Measurements from ENCODE around the gene FOXC1.

The FOXC1 gene

DNA sequence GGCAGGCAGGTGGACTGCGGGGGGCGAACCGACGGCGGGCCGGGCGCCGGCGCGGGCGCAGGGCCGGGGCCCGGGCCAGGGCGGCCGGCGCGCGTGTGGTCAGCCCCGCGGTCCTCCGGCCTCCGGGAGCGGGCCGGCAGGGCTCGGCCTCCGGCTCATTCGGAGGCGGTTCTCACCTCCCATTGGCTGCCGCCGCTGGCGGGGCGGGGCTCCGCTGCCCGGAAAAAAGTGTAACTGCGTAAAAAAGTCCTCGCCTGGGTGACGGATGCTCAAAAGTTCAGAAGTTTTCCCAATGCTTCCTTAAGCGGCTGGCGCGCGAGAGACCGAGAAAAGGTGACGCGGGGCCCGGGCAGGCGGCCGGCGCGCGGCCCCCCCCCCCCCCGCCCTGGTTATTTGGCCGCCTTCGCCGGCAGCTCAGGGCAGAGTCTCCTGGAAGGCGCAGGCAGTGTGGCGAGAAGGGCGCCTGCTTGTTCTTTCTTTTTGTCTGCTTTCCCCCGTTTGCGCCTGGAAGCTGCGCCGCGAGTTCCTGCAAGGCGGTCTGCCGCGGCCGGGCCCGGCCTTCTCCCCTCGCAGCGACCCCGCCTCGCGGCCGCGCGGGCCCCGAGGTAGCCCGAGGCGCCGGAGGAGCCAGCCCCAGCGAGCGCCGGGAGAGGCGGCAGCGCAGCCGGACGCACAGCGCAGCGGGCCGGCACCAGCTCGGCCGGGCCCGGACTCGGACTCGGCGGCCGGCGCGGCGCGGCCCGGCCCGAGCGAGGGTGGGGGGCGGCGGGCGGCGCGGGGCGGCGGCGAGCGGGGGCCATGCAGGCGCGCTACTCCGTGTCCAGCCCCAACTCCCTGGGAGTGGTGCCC lies at the start of gene FOXC1:
TSS of gene FOXC1 (plus strand) at position 268 of the 849 bp plus-strand sequence. CDS start at position 799, 531 bp downstream.
- H3K4me3 ChIP-seq (ENCODE audit: low read depth, low read length): peak within 1 kb of the TSS; percentile 61
- peak; percentile 78 for DNase-seq (ENCODE audit: low read depth)
- no peak for TF ChIP-seq CTCF (IDR thresholded peaks at IDR 0.05; ENCODE audit: insufficient read depth, low read depth, low read length, missing control alignments)

DNA sequence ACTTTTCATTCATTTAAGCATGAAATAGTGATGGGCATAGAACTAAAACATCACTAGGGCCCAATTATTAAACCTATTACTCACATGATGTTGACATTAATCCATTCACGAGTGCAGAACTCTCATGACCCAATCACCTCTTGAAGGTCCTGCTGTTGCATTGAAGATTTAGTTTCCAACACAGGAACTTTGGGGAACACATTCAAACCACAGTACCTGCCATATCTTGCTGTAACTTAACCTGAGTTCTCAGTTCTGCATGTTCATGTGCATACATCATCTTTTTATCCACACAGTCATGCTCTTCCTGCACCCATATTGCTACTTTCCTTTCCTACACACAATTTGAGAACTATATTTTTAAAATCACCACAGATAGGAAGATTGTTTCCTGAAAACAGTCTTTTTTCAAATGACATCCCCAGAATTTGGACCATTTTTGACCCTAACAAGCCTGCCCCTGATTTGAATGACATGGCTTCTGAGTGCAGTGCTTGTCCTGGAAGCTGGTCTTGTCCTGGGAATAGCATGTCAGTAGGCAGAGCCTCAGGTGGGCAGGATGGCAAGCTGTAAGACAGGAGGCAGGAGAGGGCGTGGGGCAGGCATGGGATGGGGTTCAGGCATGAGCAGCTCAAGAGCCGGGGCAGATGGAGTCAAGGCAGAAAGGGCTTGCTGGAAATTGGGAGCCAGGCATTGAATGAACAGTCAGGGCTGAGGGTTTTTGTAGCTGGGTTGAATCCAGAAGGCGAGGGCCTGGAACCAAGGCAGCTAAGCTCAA lies 49.2 kb upstream of the FOXC1 start:
- H3K4me3 ChIP-seq (ENCODE audit: low read depth, low read length): no peak overlapping the region
- no peak for DNase-seq (ENCODE audit: low read depth)
- TF ChIP-seq CTCF (IDR thresholded peaks at IDR 0.05; ENCODE audit: insufficient read depth, low read depth, low read length, missing control alignments): no peak

DNA sequence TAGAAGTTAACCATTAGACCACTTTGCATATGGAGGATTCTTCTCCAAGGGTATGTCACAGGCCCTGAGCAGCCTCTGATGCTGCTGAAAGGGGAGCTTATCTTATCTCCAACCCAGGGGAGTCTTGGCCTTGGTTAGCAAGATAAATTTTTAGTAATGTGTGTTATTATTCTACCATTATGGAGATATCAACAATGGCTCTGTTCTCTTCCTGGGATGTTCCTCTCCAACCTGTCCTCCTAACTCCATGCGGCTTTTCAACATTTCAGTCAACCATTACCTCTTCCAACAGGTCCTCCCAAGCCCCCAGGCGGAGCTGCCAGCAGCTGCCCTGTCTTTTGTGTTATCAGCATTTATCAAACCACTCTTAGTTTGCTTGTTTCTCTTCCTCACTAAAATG lies 48.4 kb upstream of the FOXC1 start:
- no peak overlapping the region for H3K4me3 ChIP-seq (ENCODE audit: low read depth, low read length)
- no peak for DNase-seq (ENCODE audit: low read depth)
- no peak for TF ChIP-seq CTCF (IDR thresholded peaks at IDR 0.05; ENCODE audit: insufficient read depth, low read depth, low read length, missing control alignments)

DNA sequence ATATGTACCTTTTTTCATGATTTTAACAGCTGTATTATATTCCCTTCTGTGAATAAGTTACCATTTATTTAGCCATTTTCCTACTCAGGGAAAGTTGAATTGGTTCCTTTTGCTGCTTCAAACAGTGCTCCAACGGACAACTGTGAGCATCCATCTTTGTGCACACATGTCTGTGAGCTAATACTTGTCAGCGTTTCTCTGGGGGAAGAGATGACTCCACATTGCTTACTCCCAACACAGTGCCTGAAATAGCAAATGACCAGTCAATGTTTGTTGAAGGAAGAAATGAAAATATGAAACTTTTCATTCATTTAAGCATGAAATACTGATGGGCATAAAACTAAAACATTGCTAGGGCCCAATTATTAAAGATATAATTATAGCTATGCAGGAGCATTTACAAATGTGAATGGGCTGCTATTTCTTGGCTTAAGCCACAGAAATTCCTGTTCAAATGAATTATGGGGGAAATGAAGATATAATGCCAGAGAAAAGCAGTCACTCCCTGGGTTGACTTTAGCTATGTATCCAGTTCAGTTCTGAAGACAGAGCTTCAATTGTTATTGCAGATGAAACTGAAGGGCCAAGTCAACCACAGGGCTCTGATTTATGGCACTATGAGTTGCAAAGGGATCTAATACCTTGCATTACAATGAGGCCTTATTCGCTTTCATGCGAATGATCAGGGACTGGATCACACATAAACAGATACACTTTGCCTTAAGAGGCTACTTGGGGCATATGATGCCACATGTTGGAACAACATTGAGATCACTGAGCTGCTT lies 47.4 kb upstream of the FOXC1 start:
- TF ChIP-seq CTCF (IDR thresholded peaks at IDR 0.05; ENCODE audit: insufficient read depth, low read depth, low read length, missing control alignments): no peak
- no peak overlapping the region for H3K4me3 ChIP-seq (ENCODE audit: low read depth, low read length)
- DNase-seq (ENCODE audit: low read depth): no peak

DNA sequence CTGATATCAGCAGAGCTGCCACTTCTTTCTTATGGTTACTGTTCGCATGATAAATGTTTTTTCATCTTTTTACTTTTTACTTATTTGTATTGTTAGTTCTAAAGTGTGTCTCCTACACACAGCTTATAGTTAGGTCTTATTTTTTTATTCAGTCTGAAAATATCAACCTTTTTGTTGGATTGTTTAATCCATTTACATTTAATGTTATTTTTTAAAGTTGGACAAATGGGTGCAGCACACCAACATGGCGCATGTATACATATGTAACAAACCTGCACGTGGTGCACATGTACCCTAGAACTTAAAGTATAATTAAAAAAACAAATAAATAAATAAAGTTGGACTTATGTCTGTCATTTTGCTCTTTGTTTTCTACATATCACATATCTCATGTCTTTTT lies 40.3 kb upstream of the FOXC1 start:
- no peak for TF ChIP-seq CTCF (IDR thresholded peaks at IDR 0.05; ENCODE audit: insufficient read depth, low read depth, low read length, missing control alignments)
- no peak for DNase-seq (ENCODE audit: low read depth)

DNA sequence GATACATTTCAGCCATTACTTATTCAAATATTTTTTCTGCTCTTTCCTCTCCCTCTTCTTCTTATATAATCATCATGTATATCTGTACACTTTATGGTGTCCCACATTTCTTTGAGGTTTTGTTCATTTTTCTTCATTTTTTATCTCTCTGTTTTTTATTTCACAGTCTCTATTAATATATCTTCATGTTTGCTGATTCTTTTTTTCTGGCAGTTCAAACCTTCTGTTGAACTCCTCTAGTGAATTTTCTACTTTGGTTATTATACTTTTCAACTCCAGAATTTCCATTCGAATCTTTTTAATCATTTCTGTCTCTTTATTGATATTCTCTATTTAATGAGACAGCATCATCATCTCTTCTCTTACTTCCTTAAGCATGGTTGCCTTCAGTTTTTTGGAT lies 38.9 kb upstream of the FOXC1 start:
- no peak for TF ChIP-seq CTCF (IDR thresholded peaks at IDR 0.05; ENCODE audit: insufficient read depth, low read depth, low read length, missing control alignments)
- no peak for DNase-seq (ENCODE audit: low read depth)
- no peak overlapping the region for H3K4me3 ChIP-seq (ENCODE audit: low read depth, low read length)

More for the DNA sequence above, 40.3 kb upstream of the FOXC1 start:
- H3K4me3 ChIP-seq (ENCODE audit: low read depth, low read length): no peak overlapping the region

Measured in GM12865 (cell line).